ENCODE results near the gene CHRM4. TPM values are rescaled to one million over a fixed set of nuclear protein-coding genes. Genes with fewer than 3 reads are reported as not detected.

The CHRM4 gene
- total RNA-seq, 1 donor: not detected

DNA sequence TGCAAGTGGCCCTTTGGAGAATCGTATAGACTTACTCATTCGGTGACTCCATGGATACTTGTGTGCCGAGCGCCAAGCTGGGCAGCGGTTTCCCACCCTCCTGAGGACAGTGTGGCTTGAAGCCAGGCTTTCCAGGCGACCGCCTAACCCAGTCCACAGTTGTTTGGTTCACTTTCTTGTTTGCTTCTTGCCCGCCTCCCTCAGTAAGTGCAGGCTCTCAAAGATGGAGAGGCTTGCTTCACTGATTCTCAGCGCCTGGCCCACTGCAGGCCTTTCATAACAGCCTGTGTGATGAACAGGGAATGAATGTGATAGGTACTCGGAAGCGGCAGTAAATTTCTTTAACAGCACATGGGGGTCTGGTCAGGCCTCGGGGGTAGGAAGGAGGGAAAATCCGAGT lies 21.3 kb downstream of the CHRM4 start:
- DNase-seq (ENCODE audit: low read depth): no peak
- no peak overlapping the region for H3K4me3 ChIP-seq (ENCODE audit: low read depth, low read length)
- no peak for TF ChIP-seq CTCF (IDR thresholded peaks at IDR 0.05; ENCODE audit: insufficient read depth, low read depth, low read length)

DNA sequence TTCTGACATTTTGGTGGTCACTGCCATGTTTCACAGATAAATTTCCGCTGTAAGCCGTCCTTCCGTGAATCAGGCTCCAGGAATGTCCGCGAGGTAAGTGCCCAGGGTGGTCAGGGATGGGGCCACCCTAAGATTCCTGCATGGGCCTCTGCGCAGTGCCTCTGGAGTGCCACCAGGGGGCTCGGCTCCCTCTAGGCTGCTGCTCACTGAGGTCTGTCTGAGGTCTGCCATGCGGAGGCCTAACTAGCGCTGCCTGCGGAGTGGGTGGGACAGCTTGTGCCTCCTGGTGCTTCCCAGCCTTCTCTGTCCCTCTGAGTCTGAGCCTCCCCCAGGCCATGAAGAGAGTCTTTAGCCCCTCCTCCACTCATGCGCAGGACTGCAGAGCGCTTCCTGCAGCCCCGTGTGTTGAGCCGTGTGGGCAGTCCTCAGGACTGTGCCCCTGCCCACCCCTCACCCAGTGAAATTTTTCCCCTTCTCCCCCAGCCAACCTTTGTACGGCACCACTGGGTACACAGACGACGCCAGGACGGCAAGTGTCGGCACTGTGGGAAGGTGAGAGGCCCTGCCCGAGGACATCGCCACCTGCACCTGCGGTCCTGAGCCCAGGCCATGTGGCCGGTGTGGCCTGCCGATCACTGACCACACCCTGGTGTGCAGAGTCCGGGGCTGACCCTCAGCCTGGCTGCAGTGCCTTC lies 22.0 kb downstream of the CHRM4 start:
- no peak overlapping the region for H3K4me3 ChIP-seq (ENCODE audit: low read depth, low read length)
- DNase-seq (ENCODE audit: low read depth): peak; percentile 77
- peak; percentile 95 for TF ChIP-seq CTCF (IDR thresholded peaks at IDR 0.05; ENCODE audit: insufficient read depth, low read depth, low read length)

DNA sequence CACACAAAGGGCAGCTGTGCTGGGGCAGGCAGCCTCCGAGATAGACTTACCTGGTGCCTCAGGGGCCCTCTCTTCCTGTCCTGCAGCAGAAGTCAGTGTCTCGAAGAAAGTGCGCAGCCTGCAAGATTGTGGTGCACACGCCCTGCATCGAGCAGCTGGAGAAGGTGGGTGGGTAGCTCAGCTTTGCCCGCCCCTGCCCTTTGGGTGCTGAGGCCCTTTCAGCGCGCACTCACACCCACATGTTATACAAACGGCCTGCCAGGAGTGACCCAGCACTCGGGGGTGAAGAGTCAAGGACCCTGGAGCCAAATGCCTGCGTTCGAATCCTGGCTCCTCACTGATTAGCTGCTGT lies 23.7 kb downstream of the CHRM4 start:
- DNase-seq (ENCODE audit: low read depth): no peak
- no peak for TF ChIP-seq CTCF (IDR thresholded peaks at IDR 0.05; ENCODE audit: insufficient read depth, low read depth, low read length)
- no peak overlapping the region for H3K4me3 ChIP-seq (ENCODE audit: low read depth, low read length)

- no peak overlapping the region for H3K4me3 ChIP-seq (ENCODE audit: low read depth, low read length)
- DNase-seq (ENCODE audit: low read depth): peak; percentile 64
- peak; percentile 80 for TF ChIP-seq CTCF (IDR thresholded peaks at IDR 0.05; ENCODE audit: insufficient read depth, low read depth, low read length)
Observed at GRCh38 chr11:46367244-46367915, 24.2 kb downstream of the CHRM4 start.

GRCh38 chr11:46366661-46367161 lies 24.9 kb downstream of the CHRM4 start:
- no peak for DNase-seq (ENCODE audit: low read depth)
- TF ChIP-seq CTCF (IDR thresholded peaks at IDR 0.05; ENCODE audit: insufficient read depth, low read depth, low read length): no peak
- no peak overlapping the region for H3K4me3 ChIP-seq (ENCODE audit: low read depth, low read length)

GRCh38 chr11:46366260-46366659 lies 25.3 kb downstream of the CHRM4 start:
- TF ChIP-seq CTCF (IDR thresholded peaks at IDR 0.05; ENCODE audit: insufficient read depth, low read depth, low read length): no peak
- no peak for DNase-seq (ENCODE audit: low read depth)
- no peak overlapping the region for H3K4me3 ChIP-seq (ENCODE audit: low read depth, low read length)
